ENCODE data around the gene COL5A3. TPM values are rescaled to one million over a fixed set of nuclear protein-coding genes. Genes with fewer than 3 reads are reported as not detected.

COL5A3 gene
- total RNA-seq, 1 experiment from 2014 or later: 0.26 TPM

- CTCF ChIA-PET: no interaction called here
- intact Hi-C loops (cut with micrococcal nuclease; ENCODE audit: unreplicated experiment): no loop called here
- Mint-ChIP-seq H3K27me3 (ENCODE audit: unreplicated experiment) (peaks cover 56% of the 10 kb centered on the region), H3K4me1 (ENCODE audit: low read depth, unreplicated experiment) (no peaks in the 10 kb centered on the region), H3K4me3 (ENCODE audit: low read depth, unreplicated experiment) (no peak overlapping the region), H3K36me3 (ENCODE audit: insufficient read depth, unreplicated experiment) (no peaks in the 10 kb centered on the region), H3K27ac (ENCODE audit: unreplicated experiment) (no peak overlapping the region), H3K9me3 (ENCODE audit: low read depth, unreplicated experiment) (no peaks in the 10 kb centered on the region)
- TF ChIP-seq, protein P1, sequence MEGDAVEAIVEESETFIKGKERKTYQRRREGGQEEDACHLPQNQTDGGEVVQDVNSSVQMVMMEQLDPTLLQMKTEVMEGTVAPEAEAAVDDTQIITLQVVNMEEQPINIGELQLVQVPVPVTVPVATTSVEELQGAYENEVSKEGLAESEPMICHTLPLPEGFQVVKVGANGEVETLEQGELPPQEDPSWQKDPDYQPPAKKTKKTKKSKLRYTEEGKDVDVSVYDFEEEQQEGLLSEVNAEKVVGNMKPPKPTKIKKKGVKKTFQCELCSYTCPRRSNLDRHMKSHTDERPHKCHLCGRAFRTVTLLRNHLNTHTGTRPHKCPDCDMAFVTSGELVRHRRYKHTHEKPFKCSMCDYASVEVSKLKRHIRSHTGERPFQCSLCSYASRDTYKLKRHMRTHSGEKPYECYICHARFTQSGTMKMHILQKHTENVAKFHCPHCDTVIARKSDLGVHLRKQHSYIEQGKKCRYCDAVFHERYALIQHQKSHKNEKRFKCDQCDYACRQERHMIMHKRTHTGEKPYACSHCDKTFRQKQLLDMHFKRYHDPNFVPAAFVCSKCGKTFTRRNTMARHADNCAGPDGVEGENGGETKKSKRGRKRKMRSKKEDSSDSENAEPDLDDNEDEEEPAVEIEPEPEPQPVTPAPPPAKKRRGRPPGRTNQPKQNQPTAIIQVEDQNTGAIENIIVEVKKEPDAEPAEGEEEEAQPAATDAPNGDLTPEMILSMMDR (IDR thresholded peaks at IDR 0.05; ENCODE audit: unreplicated experiment): no peak
- BruUV-seq (replicated peaks): no TSS peak
- no peak for DNase-seq
Measured at GRCh38 chr19:9996541-9996940, 13.8 kb downstream of the COL5A3 start.

DNA sequence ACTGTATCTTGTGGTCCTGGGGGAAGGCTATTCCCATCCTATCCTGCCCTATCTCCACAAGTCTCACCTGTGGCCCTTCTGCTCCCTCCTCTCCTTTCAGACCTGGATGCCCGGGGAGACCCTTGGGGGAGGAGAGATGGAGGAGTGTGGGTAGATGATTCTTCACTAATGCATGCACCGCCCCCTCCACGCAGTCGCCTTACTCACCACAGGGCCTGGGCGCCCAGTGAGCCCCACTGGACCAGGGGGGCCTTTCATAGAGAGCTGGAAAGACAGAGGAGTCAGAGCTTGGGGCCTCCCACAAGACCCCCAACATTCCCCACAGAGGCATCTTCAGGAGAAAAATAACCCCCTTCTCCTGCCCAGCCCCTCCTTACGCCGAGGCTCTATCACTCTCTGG, 14.3 kb downstream of the COL5A3 start:
- Mint-ChIP-seq H3K4me3 (ENCODE audit: low read depth, unreplicated experiment) (no peak overlapping the region), H3K36me3 (ENCODE audit: insufficient read depth, unreplicated experiment) (no peaks in the 10 kb centered on the region), H3K27ac (ENCODE audit: unreplicated experiment) (no peak overlapping the region), H3K4me1 (ENCODE audit: low read depth, unreplicated experiment) (no peaks in the 10 kb centered on the region), H3K27me3 (ENCODE audit: unreplicated experiment) (peaks cover 62% of the 10 kb centered on the region), H3K9me3 (ENCODE audit: low read depth, unreplicated experiment) (no peaks in the 10 kb centered on the region)
- CTCF ChIA-PET: no interaction called here
- TF ChIP-seq, protein P1 (IDR thresholded peaks at IDR 0.05; ENCODE audit: unreplicated experiment): no peak
- no peak for DNase-seq
- BruUV-seq (replicated peaks): no TSS peak
- intact Hi-C loops (cut with micrococcal nuclease; ENCODE audit: unreplicated experiment): no loop called here

DNA sequence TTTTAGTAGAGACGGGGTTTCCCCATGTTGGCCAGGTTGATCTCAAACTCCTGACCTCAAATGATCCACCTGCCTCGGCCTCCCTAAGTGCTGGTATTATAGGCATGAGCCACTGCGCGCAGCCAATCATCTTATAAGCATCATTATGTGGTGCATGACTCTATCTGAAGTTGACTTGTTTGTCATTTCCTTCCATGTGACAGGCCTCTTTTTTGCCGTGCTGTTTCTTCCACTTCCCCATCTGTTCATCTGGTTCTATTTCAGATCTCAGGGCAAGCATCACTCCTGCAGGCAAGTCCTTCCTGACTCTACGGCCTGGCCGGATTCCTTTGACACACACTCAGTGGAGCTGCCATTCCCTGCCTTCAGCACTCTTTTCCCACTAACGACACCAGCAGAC, 15.2 kb downstream of the COL5A3 start:
- H3K9me3 Mint-ChIP-seq (ENCODE audit: low read depth, unreplicated experiment): no peaks in the 10 kb centered on the region
- CTCF ChIA-PET: no interaction called here
- intact Hi-C loops (cut with micrococcal nuclease; ENCODE audit: unreplicated experiment): no loop called here
- H3K36me3 Mint-ChIP-seq (ENCODE audit: insufficient read depth, unreplicated experiment): no peaks in the 10 kb centered on the region
- no peak overlapping the region for H3K27ac Mint-ChIP-seq (ENCODE audit: unreplicated experiment)
- TF ChIP-seq, protein P1 (IDR thresholded peaks at IDR 0.05; ENCODE audit: unreplicated experiment): no peak
- peaks cover 58% of the 10 kb centered on the region for H3K27me3 Mint-ChIP-seq (ENCODE audit: unreplicated experiment)
- no peak overlapping the region for H3K4me3 Mint-ChIP-seq (ENCODE audit: low read depth, unreplicated experiment)
- DNase-seq: no peak
- BruUV-seq (replicated peaks): no TSS peak
- no peaks in the 10 kb centered on the region for H3K4me1 Mint-ChIP-seq (ENCODE audit: low read depth, unreplicated experiment)

GRCh38 chr19:9991425-9992191, 18.7 kb downstream of the COL5A3 start:
- Mint-ChIP-seq H3K4me1 (ENCODE audit: low read depth, unreplicated experiment) (no peaks in the 10 kb centered on the region), H3K4me3 (ENCODE audit: low read depth, unreplicated experiment) (no peak overlapping the region), H3K9me3 (ENCODE audit: low read depth, unreplicated experiment) (no peaks in the 10 kb centered on the region), H3K27ac (ENCODE audit: unreplicated experiment) (no peak overlapping the region), H3K27me3 (ENCODE audit: unreplicated experiment) (peaks cover 24% of the 10 kb centered on the region), H3K36me3 (ENCODE audit: insufficient read depth, unreplicated experiment) (no peaks in the 10 kb centered on the region)
- CTCF ChIA-PET: no interaction called here
- TF ChIP-seq, protein P1 (IDR thresholded peaks at IDR 0.05; ENCODE audit: unreplicated experiment): no peak
- intact Hi-C loops (cut with micrococcal nuclease; ENCODE audit: unreplicated experiment): no loop called here
- no peak for DNase-seq
- no TSS peak for BruUV-seq (replicated peaks)
